ENCODE measurements around the gene HIBADH.
"Not testable (repeated sequence)": the region's sequence is repeated elsewhere in the genome, so short reads cannot be mapped to it uniquely, and the experiment has no call there.

HIBADH gene

GRCh38 chr7:27593226-27593625 lies 69.5 kb downstream of the HIBADH start:
- DNase-seq: no peak

DNA sequence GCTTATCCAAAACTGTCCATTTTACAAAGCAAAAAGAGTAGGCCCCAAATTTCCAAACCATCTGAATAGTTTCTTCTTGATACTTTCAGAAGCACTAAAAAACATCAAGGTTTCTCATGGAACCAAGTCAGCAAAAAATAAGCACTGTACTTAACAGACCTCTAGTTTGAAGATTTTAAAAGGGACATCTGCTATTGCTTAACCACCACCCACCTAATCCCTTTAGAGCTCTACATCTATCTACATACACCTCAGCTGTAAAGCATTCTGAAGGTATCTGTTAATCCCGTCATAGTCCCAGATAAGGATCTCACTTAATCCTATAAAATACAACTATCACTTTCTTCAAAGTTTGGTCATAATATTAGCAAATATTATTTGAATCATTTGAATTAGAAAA lies 72.3 kb downstream of the HIBADH start:
- no peak for DNase-seq

DNA sequence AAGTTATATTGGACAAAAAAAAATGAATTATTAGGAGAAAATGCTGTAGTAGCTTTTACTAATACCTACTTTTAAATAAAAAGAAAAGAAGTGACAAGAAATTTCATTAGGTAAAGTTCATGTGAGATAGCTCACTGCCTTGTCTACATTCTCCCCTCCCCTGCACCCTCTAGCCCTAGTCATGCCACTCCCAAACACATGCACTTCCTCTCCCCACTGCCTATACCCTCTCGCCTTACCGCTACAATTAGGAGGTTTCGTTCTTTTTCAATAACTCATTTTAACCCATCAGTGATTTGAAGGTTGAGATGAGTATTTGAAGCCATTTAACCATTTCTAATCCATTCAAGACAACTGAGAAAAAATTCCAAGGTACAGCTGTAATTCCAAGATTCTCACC lies 75.3 kb downstream of the HIBADH start:
- DNase-seq: no peak

DNA sequence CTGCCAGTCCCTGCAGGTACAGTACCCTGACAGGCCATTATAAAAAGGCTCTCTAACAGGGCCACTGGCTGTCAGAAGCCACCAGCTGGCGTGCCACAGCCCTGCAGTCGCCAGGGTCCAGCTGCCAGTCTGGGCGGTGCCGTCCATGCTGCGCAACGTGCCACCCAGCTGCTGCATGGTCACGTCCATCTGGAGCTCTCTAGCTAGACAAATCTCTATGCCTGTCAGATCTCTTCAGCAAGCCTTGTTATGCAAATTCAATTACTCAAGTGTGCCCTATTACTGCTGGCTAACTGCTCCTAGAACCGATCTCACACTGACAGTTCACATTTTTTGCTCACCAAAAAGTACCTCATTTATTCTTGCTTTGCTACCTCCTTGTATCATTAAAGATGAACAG lies 75.9 kb downstream of the HIBADH start:
- DNase-seq: no peak

DNA sequence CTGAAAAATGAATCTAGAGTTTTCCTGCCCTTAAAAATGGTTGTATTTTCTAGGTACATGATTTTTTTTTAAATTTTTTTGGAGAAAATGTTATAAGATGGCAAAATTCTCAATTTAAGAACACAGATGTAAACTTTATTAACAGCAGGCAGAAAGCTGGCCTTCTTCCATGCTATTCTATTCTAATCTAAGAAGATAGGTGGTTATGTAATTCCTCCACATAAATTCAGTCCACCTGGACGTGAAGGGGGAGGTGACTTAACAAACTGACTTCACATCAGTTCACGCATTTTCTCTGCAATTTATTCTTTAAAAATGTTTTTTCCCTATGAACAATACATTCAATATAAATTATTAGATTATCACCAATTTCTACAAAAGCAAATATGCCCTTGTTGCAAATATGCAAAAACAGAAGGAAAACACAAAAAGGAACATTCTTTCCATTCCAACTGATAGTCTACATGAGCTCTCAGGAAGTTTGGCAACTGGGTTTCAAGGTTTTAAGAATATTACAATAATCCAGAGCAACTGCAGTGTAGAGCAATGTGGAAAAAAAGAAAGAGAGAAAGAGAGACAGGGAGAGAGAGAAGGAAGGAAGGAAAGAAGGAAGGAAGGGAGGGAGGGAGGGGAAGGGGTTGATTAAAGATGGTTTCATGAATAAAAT lies 76.8 kb downstream of the HIBADH start:
- no peak for DNase-seq

- no peak for DNase-seq
These were observed 80.8 kb downstream of the HIBADH start for GRCh38 chr7:27581906-27582305.

GRCh38 chr7:27581119-27581518 lies 81.6 kb downstream of the HIBADH start:
- no peak for DNase-seq

GRCh38 chr7:27579565-27579964 lies 83.1 kb downstream of the HIBADH start:
- no peak for DNase-seq

- not testable (repeated sequence) for DNase-seq
These were observed 84.5 kb downstream of the HIBADH start for GRCh38 chr7:27578169-27578568.

DNA sequence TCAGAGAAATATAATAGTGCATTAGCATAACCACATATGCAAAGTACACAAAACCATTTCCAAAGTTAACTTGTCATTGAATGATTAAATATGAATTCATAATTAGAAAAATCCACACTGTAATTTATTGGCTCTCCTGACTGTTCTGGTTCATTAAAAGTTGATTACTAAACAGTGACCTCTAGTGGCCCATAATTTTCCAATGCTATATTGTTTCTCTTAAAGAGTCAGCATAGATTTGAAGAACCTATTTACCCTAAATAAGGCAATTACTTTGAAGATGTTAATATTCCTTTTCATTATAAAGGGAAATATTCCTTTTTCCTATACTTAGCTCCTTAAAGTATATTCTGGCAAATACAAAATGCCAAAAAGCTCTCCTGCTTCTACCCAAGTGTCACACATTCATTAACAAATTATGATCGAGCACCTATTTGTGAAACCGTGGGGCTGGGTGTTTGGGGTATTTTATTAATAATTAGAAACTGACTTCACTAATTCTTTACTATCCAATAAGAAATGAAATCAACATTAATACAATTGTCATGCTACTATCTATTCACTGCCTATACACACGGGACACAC lies 86.2 kb downstream of the HIBADH start:
- no peak for DNase-seq

DNA sequence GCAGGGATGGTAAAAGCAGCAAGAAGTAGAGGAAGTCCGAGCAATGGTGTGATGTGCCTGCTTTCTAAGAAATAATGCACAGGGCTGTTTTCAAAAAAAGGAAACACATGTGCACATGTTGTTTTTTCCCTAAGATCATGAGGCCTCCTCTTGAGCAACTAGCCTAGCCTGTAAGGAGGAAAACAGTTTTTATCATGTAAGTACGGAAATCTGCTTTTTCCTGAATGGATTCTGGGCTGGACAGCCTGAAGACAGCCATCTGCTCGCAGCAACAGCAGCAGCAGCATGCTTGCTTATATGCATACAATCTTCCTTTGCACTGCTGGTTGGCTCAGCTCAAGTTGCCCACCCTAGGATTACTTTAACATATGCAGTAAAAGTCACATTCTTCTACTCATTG lies 87.1 kb downstream of the HIBADH start:
- no peak for DNase-seq

DNA sequence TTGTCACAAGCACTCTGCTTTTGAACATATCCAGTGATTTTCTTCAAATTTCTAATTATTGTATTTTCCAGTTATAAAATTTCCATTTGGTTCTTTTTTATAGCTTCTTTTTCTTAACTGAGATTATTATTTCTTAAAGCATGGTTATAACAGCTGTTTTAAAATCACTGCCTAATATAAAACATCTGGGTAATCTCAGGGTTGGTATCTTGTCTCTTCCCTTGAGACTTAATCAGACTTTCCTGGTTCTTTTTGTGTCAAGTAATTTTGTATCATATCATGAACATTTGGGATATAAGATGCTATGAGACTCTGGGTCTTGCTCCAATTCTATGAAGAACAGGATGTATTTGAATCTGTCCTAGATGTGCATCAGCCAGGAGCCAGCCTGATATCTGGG lies 93.6 kb downstream of the HIBADH start:
- DNase-seq: no peak

GRCh38 chr7:27567266-27567665 lies 95.4 kb downstream of the HIBADH start:
- DNase-seq: no peak

GRCh38 chr7:27564881-27565482 lies 97.7 kb downstream of the HIBADH start:
- no peak for DNase-seq

GRCh38 chr7:27560706-27561235 lies 101.9 kb downstream of the HIBADH start:
- DNase-seq: no peak

DNA sequence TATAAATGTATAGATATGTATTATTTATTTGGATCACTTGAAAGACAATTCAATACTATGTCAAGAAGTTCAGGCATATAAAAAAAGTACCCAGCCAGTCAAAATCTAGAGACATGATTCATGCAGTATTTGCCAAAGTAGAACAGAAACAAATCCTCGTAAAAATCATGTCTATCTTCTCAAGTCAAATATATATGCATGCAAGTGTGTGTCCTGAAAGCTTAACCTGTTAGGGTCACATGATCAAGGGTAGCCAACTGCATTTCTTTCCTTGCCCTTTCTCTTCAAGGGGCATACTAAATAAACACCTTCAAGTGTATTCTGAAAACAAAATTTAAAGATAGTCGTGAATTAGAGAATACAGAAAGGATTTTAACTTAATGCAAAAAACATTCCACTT lies 107.0 kb downstream of the HIBADH start:
- DNase-seq: no peak

- no peak for DNase-seq
These were observed 107.9 kb downstream of the HIBADH start for GRCh38 chr7:27554826-27555225.

DNA sequence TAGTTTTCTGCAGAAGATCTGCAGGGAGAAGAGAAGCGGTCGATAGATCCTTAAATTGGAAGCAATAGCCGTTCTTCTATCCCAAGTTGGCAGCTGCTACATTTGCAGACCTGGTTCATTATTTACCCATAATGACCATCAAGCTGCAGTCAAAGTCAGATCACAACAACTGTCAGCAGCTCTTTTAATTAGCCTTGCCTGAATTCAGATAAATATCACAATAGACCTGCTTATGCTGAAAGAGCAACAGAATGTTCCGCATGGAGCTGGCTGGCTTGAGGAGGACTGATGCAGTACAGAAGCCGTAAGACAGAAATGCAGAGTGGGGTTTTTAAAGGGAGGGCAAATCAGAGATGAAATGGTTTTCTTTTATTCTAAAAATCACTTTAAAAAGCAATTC lies 109.4 kb downstream of the HIBADH start:
- DNase-seq: no peak

- no peak for DNase-seq
These were observed 110.8 kb downstream of the HIBADH start for GRCh38 chr7:27551803-27552400.

GRCh38 chr7:27549606-27550005 lies 113.1 kb downstream of the HIBADH start:
- no peak for DNase-seq

GRCh38 chr7:27548304-27548703 lies 114.4 kb downstream of the HIBADH start:
- no peak for DNase-seq

GRCh38 chr7:27547401-27547800 lies 115.3 kb downstream of the HIBADH start:
- DNase-seq: no peak

DNA sequence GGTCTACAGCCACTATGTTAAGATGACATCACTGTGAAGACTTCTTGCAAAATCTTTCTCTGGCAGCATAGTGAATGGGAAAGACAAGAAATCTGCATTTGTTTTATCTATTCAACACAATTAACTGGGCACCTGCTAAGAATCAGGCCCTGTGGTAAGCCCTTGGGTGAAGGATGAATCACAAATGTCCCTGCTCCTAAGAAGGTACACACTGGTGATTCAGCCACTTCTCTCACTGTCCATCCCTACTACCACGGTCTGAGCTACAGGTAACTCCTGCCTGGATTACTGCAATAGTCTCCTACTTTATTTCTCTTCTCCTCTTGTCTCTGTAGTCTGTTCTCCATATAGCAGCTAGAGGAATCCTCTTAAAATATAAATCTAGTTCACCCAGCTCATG lies 116.1 kb downstream of the HIBADH start:
- no peak for DNase-seq

DNA sequence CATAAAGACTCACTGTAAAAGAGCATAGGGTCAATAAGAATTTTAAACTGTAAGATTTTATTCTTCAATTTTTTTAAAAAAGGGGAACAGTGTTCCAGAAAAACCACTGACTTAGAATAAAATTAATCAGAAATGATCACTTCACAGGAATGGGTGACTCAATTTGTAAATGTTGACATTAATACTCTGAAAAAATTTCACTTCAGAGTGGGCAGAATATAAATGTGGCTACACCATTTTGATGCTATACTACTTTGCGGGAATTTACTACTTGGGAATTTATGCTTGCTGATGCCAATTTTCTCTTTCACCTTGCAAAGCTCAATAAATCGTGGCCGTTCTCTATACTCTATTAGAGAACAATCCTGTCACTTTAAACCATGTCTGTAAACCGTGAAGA lies 126.9 kb downstream of the HIBADH start:
- no peak for DNase-seq
